ENCODE data around the gene MMP15. TPM values are rescaled to one million over a fixed set of nuclear protein-coding genes. Genes with fewer than 3 reads are reported as not detected.

Gene MMP15
- total and polyA plus RNA-seq, 8 donors: 25.3 to 63.5 (median 46.3) TPM

- H3K27me3 ChIP-seq: no peaks in the 10 kb centered on the region
- DNase-seq: peak in 2 of 4 donors; percentile 43 to 49
- H3K4me1 ChIP-seq: peaks cover 3 to 5% of the 10 kb centered on the region in 2 donors
- intact Hi-C loops (cut with DNase I): no loop called here
- H3K9me3 ChIP-seq: no peaks in the 10 kb centered on the region
- peaks cover 0 to 16% of the 10 kb centered on the region in 2 donors for H3K36me3 ChIP-seq
- H3K4me3 ChIP-seq: no peak overlapping the region
- no peak for ATAC-seq
- no peak for TF ChIP-seq CTCF (IDR thresholded peaks at IDR 0.05)
- H3K27ac ChIP-seq: peak overlapping the region in 1 of 2 donors; percentile 42
Observed at GRCh38 chr16:58047557-58048348, 22.2 kb downstream of the MMP15 start.

- ATAC-seq (no peak), DNase-seq (peak in 1 of 4 donors; percentile 60)
- intact Hi-C loops (cut with DNase I): no loop called here
- Histone ChIP-seq H3K4me1 (peaks cover 3 to 5% of the 10 kb centered on the region in 2 donors), H3K4me3 (no peak overlapping the region), H3K27me3 (no peaks in the 10 kb centered on the region), H3K27ac (peak overlapping the region in 1 of 2 donors; percentile 42), H3K36me3 (peaks cover 0 to 7% of the 10 kb centered on the region in 2 donors), H3K9me3 (no peaks in the 10 kb centered on the region)
- TF ChIP-seq CTCF (IDR thresholded peaks at IDR 0.05): no peak
Observed at GRCh38 chr16:58048494-58049231, 23.1 kb downstream of the MMP15 start.

- DNase-seq (peak in 1 of 4 donors; percentile 50), ATAC-seq (peak; percentile 70)
- Histone ChIP-seq H3K4me3 (no peak overlapping the region), H3K9me3 (no peaks in the 10 kb centered on the region), H3K27me3 (no peaks in the 10 kb centered on the region), H3K27ac (no peak overlapping the region), H3K4me1 (peaks cover 3 to 5% of the 10 kb centered on the region in 2 donors), H3K36me3 (no peaks in the 10 kb centered on the region)
- intact Hi-C loops (cut with DNase I): no loop called here
- TF ChIP-seq CTCF (IDR thresholded peaks at IDR 0.05): no peak
Observed at GRCh38 chr16:58049232-58050185, 24.0 kb downstream of the MMP15 start.

- TF ChIP-seq CTCF (IDR thresholded peaks at IDR 0.05): no peak
- no peaks in the 10 kb centered on the region for H3K27me3 ChIP-seq
- peaks cover 3 to 5% of the 10 kb centered on the region in 2 donors for H3K4me1 ChIP-seq
- H3K27ac ChIP-seq: no peak overlapping the region
- H3K36me3 ChIP-seq: no peaks in the 10 kb centered on the region
- no peak for DNase-seq
- intact Hi-C loops (cut with DNase I): no loop called here
- no peaks in the 10 kb centered on the region for H3K9me3 ChIP-seq
- no peak overlapping the region for H3K4me3 ChIP-seq
- ATAC-seq: no peak
Observed at GRCh38 chr16:58051296-58051695, 25.7 kb downstream of the MMP15 start.
